Iris pigment epithelial cell (primary cell): ENCODE data around the gene RTL9.
A peak's percentile ranks its signal among the peaks of the same experiment; 100 is the strongest.
"Not testable (repeated sequence)": the region's sequence is repeated elsewhere in the genome, so short reads cannot be mapped to it uniquely, and the experiment has no call there.

Experiments
- DNase-seq: peaks from one replicate; pipeline ENCODE4 v3.0.0-alpha.2; 2011; ENCODE audit warnings: low read depth

Gene RTL9

GRCh38 chrX:110358548-110358947, at the start of gene RTL9:
Gene RTL9, plus strand, starts transcription at chrX:110358848. Its CDS starts 91,770 bp downstream, at chrX:110450618.
- DNase-seq: no peak

DNA sequence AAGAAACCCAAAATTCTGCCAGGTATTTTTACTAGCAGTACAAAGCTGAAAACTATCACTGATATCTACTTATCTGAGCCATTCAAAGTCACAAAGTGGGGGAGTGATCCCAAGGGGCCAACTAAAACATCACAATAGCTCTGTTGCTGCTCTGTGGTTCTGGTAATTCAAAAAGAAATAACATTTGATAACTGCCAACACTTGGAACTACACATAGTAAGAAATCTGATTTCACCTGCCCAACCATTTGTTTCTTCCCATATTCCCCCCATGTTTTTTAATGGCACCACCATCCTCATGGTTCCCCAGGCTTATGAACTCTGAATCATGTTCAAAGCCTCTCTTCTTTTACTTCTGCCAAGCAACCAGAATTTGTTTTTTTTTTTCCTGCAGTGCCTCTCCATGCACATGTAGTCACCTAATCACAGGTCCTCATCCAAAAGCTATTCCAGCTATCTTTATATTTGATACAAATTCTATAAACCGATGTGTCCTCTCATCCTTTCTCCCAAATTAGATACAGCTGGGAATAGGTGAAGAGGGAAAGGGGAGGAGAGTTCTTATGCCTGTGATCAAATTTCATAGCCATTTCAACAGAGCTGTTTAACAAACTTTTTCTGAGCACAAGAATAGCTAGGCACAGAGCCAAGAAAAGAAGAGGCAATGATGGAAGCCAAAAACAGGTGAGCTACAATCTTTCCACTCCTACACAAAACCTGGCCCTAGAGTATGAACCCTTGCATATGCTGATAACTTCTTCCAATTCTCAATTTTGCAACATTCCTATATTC, 48.5 kb upstream of the RTL9 start:
- DNase-seq: peak; percentile 24

GRCh38 chrX:110310896-110311295, 47.8 kb upstream of the RTL9 start:
- DNase-seq: peak; percentile 9

GRCh38 chrX:110311437-110312230, 47.0 kb upstream of the RTL9 start:
- DNase-seq: no peak

GRCh38 chrX:110315551-110315950, 43.1 kb upstream of the RTL9 start:
- no peak for DNase-seq

DNA sequence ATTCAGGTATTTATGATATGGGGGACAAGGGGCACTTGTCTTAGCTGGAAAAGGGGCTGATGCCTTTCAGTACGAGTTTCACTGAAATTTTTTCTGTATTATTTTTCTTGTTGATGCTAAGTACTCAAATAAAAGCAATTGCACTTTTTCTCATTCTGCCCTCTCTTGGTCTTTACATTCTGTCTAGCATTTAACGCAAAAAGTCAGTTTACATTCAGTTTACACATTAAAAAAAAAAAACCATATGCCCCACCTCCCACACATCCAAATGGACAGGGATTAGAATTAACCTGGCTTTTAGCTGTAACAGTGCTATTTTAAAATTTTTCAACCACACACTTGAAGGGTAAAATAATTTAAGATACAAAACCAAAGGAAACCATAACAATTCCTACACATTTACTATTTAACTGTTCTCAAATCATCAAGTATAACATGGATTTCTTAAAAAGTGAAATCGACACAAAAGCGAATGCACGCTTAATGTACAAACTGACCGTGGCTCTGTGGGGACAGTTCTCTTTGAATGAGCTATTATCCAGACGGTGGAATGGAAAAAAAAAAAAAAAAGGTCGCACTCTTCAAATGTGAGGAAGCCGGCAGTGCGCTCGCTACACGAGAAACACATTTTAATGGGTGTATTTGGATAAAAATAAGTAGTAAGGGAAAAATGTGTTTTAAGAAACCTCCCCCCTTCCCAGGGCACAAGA, 42.1 kb upstream of the RTL9 start:
- no peak for DNase-seq

DNA sequence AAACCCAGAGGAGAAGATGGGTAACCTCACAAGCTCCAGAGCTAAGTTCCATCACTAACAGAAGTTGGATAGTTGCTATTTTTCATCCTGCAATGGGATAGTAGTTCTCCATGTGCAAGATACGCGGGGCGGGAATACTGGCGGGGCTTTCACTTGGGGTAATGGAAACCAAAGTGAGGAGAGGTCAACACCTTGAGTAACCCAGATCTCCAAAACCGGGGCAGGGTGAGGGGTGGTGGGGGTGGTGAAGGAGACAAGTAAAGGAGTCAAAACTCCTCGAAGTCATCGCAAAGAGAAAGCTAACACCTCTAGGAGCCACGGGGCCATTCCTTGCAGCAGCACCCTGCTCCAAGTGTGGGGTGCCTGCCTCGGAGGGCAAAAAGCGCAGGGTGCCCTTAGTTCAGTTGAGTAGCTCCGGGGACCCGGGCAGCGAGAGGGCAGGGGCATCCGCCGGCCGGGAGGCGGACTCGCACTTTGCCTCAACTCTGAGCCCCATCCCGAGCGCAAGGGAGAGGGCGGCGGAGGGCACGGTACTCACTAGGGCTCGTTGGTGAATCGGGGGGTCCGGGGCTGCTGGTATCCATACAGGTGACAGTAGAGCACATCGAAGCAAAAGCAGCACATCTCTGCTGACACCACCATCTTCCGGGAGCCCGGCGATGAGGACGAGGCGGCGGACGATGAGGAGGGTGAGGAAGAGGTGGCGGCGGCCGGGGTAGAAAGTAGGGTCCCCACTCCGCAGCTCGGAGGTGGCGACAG, 41.4 kb upstream of the RTL9 start:
- no peak for DNase-seq

- DNase-seq: peak; percentile 80
Observed at GRCh38 chrX:110317820-110318663, 40.6 kb upstream of the RTL9 start, which contains the start of gene AMMECR1. Gene AMMECR1, minus strand, starts transcription at chrX:110318085. Its CDS starts 14 bp downstream, at chrX:110318071.

DNA sequence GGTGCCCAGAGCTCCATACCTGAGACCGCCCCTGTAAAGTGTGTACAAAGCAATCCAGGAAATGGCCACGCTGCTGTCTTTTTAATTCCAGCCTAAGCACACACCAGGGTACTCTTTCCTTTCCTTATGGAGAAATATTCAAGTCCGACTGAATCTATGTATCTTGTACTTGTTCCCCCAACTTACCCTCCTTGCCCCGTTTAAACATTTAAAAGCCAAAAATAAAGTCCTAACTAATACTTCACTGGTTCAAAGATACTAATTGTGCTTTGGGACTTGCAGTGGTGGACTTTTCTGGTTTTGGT, 40.0 kb upstream of the RTL9 start:
- DNase-seq: no peak

- no peak for DNase-seq
Observed at GRCh38 chrX:110320381-110320987, 38.2 kb upstream of the RTL9 start.

DNA sequence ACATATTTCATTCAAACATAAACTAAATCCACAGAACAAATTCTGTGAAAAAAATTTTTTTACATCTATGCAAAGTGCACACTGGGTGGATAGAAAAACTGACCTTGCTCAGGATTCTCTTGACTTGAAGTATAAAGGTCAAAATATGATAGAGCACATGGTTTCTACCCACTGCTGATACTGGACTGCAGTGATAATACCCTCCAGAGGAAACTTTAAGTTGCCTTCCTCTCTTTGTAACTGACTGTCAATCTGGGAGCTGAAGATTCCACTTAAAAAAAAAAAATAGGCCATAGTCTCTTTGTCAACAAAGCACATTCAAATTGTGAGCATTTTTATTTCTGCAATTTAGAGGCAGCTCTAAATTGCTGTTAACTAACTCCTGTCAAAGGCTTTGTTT, 37.6 kb upstream of the RTL9 start:
- no peak for DNase-seq

- no peak for DNase-seq
Observed at GRCh38 chrX:110321670-110322069, 37.0 kb upstream of the RTL9 start.

- no peak for DNase-seq
Observed at GRCh38 chrX:110322603-110323002, 36.0 kb upstream of the RTL9 start.

GRCh38 chrX:110326712-110327111, 31.9 kb upstream of the RTL9 start:
- no peak for DNase-seq

DNA sequence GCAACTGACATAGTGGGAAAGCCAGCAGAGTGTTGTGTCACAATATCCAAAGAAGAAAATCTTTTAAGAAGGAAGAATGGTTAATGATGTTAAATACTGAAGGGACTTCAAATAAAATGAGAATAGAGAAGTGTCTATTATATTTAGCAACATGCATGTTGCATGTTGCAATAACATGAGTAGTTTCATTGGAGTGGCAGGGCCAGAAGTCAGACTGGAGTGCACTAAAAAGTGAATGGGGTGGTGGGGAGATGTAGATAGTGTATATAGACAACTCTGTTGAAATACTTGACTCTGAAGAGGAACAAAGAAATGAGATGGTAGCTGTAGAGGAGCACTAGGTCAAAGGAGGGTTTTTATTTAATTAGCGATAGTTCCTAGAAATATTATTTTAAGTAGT, 31.3 kb upstream of the RTL9 start:
- no peak for DNase-seq

DNA sequence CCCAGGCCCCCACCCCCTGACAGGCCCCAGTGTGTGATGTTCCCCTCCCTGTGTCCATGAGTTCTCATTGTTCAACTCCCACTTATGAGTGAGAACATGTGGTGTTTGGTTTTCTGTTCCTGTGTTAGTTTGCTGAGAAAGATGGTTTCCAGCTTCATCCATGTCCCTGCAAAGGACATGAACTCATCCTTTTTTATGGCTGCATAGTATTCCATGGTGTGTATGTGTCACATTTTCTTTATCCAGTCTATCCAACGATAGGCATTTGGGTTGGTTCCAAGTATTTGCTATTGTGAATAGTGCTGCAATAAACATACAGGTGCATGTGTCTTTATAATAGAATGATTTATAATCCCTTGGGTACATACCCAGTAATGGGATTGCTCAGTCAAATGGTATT, 30.0 kb upstream of the RTL9 start:
- DNase-seq: not testable (repeated sequence)

- no peak for DNase-seq
Observed at GRCh38 chrX:110331444-110332030, 27.1 kb upstream of the RTL9 start.

DNA sequence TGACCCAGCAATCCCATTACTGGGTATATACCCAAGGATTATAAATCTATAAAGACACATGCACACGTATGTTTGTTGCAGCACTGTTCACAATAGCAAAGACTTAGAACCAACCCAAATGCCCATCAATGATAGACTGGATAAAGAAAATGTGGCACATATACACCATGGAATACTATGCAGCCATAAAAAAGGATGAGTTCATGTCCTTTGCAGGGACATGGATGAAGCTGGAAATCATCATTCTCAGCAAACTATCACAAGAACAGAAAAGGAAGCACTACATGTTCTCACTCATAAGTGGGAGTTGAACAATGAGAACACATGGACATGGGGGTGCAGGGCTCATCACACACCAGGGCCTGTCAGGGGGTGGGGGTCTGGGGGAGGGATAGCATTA, 25.2 kb upstream of the RTL9 start:
- DNase-seq: not testable (repeated sequence)

DNA sequence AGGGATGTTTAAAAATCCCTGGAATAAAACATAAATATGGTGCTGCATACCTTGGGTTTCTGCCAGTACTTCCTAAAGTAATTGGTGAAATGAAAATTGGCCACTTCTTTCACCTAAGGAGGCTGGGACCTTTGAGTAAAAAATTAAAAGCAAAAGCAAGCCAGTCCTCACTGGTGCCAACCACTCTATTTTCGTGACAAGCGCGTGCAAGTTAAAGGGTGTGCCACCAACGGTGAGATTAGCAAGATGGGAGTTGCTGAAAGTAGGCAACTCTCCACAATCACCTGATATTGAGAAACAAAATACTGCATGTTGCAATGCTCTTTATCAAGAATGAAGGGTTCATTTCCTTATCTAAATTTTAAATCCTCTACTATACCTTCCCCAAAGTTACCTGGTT, 19.7 kb upstream of the RTL9 start:
- no peak for DNase-seq
